Stimulated activated CD4-positive, alpha-beta T cell treated with anti-CD3 and anti-CD28 coated beads, Interleukin-1b, Interleukin-23, amount 100 ng/mL, for 48 hours (primary cell): ENCODE data around the gene TYK2.
A peak's percentile ranks its signal among the peaks of the same experiment; 100 is the strongest.
"Not testable (repeated sequence)": the region's sequence is repeated elsewhere in the genome, so short reads cannot be mapped to it uniquely, and the experiment has no call there.

ENCODE experiments used
- DNase-seq: peaks from one replicate; pipeline ENCODE4 v3.0.0-alpha.2; 2020

Gene TYK2

DNA sequence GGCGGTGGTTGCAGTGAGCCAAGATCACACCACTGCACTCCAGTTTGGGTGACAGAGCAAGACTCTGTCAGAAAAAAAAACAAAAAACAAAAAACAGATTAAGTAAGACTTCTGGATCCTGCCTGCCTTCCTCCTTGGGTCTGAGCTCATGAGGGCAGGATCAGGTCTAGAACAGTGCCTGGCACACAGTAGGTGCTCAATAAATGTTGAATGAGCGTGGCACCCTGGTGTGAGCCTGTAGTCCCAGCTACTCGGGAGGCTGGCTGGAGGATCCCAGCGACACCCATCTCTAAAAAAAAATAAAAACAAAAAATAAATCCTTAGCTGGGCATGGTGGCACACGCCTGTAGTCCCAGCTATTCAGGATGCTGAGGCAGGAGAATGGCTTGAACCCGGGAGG lies 25.8 kb upstream of the TYK2 start:
- no peak for DNase-seq

DNA sequence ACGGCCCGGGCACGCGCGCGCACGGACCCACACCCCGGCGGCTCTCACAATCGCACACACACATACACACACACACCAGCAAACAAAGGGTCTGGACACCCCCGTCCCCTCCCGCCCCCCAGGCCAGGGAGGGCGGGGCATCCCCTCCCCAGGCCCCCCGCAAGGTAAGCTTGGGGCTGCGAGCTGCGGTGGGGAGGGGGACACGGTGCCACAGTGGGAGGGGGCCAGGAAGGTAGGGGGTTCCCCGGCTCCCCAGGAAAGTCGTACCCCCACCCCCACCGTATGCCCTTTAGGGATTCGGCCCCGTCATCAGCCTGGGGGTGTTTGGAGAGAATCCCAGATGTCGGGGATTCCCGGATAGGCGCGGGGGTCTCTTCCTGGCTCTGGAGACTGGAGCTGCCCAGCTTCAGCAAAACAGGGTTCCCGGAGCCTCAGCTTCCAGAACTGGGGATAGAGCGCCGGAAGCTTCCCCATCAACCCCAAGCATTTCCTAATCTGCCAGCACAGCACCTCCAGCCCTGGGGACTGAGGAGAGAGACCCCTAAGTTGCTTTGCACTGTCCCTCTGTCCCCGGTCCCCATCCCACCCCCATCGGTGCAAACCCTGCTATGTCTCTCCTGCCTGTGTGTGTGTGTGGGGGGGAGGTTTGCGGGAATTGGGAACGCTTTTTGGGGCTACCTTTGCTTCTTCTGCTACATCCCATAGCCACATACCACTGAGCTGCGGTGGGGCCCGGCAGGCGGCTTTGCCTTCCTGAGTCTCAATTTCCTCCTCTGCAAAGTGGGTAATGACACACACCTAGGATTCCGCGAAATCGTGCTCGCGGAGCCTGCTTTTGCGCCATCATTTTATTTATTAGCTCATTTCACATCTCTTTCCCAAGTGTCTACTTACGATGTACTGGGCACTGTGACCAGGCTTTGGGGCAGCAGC lies 24.8 kb upstream of the TYK2 start:
- DNase-seq: peak; percentile 61

DNA sequence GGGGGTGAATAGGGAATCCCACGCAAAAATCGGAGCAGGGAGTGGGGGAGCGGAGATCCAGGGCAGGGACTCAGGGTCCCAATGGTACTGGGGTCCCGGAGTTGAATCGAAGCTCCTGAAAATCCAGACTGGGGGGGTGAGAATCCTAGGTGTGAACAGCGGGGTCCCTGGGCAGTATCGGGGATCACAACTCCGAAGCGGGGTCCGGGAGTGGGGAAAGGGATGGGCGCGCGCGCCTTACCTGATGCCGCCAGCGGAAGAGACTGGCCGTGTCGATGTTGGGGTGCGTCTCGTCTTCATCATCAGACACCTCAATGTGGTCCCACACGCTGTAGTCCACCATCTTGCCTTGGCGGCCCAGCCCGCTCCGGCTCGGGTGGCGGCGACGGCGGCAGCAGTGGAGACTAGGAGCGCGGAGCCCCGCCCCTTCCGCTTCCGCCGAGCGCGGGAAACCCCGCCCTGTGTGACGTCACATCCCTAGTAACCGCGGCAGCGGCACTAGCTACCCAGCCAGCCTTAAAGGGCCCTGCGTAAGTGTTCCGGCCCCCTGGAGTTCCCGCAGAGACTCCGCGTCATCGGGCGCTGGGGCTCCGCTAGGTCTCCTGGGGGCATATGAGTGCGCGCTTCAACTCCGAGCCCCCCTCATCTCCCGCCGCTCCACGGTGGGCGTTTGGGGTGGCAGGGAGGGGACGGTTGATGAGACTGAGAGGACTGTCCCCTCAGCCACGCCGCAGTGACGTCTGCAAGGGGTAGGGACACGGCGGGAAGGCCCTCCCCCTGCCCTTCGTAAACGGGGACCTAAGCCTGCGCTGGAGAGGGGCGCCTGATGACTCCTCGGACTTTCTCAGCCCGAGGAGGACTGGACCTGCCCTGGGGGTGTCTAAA lies 23.0 kb upstream of the TYK2 start, which contains the start of gene CDC37:
Gene CDC37 (minus strand): TSS at position 406 of the 885 bp plus-strand sequence. CDS start 63 bp downstream, at position 343.
- DNase-seq: peak; percentile 98

DNA sequence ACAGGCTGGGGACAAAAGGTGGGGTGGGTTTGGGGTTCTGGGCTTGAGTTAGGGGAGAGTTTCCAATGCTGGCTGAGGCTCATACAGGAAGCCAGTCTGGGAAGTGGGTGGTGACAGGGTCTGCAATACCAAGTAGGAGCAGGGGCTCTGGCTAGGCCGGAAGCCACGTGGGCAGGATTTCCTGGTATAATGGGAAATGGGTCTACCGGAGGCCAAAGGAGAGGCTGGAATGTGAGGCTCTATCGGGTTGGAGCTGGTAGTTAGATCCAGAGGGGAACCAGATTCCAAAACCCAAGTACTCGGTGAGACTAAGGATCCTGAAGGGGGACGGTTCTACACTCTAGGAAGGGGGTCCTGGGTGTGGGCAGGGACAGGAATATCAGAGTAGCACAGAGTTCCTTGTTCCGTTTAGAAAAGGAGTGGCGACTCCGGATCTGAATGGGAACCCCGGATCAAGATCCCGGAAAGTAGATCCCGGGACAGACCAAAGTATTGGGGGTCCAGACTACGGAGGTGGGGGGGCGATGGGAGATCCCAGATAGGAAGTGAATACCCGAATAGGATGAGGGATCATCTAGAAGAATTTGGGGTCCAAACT lies 22.2 kb upstream of the TYK2 start:
- DNase-seq: no peak

DNA sequence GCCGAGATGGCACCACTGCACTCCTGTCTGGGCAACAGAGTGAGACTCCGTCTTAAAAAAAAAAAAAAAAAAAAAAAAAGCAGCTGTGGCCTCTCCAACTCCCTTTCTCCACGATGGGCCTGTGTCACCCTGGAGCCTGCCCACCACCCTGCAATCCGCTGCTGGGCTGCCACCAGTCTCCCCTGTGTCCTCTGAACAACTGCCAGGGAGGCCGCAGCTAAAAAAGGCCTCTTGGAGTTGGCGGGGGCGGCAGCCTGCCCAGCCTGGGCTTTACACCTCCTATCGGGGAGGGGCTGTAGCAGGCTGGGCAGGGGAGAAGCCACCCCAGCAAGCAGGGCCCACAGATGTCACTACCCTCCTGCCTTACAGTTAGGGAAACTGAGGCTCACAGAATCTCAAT lies 19.5 kb upstream of the TYK2 start:
- no peak for DNase-seq

GRCh38 chr19:10399340-10399739 lies 19.0 kb upstream of the TYK2 start:
- not testable (repeated sequence) for DNase-seq

DNA sequence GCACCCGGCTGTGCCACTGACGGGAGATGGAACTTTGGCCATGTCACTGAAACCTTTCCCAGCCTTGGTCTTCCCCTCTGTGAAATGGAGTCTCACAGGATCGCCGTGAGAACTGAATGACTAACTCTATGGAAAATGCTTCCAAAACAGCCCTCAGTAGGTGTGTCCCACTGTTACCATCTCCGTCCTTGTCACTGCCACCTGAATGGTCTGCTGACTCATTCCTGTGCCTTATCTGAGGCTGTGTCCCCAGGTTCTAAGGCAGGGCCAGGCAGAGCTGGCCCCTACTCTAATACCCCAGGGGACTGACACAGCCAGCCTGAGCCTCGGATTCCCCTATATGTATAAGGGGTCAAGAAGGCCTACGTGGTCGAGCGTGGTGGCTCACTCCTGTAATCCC lies 18.4 kb upstream of the TYK2 start:
- DNase-seq: no peak

- no peak for DNase-seq
Measured at GRCh38 chr19:10395917-10396316, 15.5 kb upstream of the TYK2 start.

GRCh38 chr19:10395436-10395835 lies 15.1 kb upstream of the TYK2 start:
- DNase-seq: no peak

- no peak for DNase-seq
Measured at GRCh38 chr19:10395003-10395402, 14.6 kb upstream of the TYK2 start.

- DNase-seq: no peak
Measured at GRCh38 chr19:10393137-10393536, 12.8 kb upstream of the TYK2 start.

GRCh38 chr19:10392120-10392519 lies 11.7 kb upstream of the TYK2 start:
- DNase-seq: no peak

DNA sequence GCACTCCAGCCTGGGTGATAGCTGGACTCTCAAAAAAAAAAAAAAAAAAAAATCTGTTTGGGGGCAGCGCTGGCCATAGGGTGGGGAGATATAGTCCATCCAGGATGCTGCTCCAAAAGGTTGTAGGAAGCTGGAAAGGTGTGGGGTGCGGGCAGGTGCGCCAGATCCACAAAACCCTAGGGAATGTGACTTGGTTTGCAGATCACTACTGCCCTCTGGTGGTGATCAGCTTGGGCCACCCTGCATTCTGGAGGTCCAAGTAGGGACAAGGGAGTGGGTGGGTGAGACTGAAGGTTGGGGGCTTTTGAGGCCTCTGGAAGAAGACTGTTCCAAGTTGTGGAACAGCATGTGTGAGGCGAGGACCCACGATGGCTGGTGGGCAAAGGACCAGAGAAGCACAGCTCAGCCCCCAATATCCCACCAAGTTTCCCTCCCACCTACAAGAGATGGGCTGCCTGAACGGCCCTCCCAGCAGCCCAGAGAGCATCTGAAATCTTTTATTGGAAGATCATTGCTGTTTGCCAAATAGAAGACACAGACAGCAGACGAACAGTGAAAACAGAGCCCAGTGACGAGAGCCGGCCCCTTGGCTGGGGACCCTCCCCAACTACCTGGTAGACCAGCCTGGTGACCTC lies 10.4 kb upstream of the TYK2 start:
- DNase-seq: peak; percentile 66

- DNase-seq: peak; percentile 12
Measured at GRCh38 chr19:10389863-10390262, 9.5 kb upstream of the TYK2 start.

GRCh38 chr19:10388957-10389356 lies 8.6 kb upstream of the TYK2 start:
- peak; percentile 67 for DNase-seq

- no peak for DNase-seq
Measured at GRCh38 chr19:10384580-10384979, 4.2 kb upstream of the TYK2 start.

- DNase-seq: not testable (repeated sequence)
Measured at GRCh38 chr19:10383223-10383499, 2.8 kb upstream of the TYK2 start.

- no peak for DNase-seq
Measured at GRCh38 chr19:10379880-10380312, 476 bp downstream of the TYK2 start.

- no peak for DNase-seq
Measured at GRCh38 chr19:10378124-10378523, 2.2 kb downstream of the TYK2 start.

GRCh38 chr19:10377140-10377640 lies 3.2 kb downstream of the TYK2 start:
- not testable (repeated sequence) for DNase-seq

DNA sequence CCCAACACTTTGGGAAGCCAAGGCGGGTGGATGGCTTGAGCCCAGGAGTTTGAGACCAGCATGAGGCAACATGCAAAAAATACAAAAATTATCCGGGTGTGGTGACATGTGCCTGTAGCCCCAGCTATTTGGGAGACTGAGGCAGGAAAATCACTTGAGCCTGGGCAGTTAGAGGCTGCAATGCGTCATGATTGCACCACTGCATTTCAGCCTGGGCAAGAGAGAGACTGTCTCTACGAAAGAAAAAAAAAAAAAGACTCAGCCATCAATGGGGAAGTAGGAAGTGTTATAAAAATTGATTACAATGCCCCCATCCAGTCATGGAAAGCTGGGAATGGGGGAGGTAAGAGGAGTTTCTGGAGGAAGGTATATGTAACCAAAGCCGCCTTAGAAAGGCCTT lies 5.4 kb downstream of the TYK2 start:
- no peak for DNase-seq

DNA sequence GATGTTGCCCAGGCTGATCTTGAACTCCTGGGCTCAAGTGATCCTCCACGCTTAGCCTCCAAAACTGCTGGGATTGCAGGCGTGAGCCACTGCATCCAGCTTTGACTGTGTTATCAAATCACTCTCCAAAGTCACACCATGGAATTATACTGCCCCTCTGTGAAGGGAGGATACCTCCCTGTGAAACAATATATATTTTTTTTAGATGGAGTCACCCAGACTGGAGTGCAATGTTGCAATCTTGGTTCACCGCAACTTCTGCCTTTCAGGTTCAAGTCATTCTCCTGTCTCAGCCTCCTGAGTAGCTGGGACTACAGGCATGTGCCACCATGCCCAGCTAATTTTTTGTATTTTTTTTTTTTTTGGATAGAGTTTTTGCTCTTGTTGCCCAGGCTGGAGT lies 7.7 kb downstream of the TYK2 start:
- no peak for DNase-seq
